Measurements from ENCODE around the gene INPP5E. TPM values are rescaled to one million over a fixed set of nuclear protein-coding genes. Genes with fewer than 3 reads are reported as not detected.

The INPP5E gene
- total RNA-seq, 1 donor from 2014 or later = 13.2 TPM

DNA sequence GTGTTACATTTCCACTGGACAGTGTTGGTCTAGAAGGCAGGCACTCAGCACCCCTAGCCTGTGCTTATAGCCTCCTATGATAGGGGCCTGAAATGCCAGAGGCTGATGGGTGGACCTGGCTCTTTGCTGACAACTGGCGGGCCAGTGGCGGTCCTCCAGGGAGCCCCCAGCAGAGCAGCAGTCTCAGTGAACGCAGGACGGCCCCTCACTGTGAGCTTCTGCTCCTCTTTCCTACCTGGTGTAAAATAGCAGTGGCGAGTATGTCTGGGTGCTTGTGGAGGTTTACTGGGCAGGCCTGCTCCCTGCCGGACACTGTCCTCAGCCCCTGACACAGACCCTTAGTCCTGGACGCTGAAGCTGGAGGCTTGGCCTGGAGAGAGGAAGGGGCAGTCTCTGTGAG lies 46.5 kb upstream of the INPP5E start:
- no peak overlapping the region for H3K4me3 Mint-ChIP-seq (ENCODE audit: unreplicated experiment)
- no peaks in the 10 kb centered on the region for H3K9me3 Mint-ChIP-seq (ENCODE audit: low read depth)
- TF ChIP-seq, protein P1, sequence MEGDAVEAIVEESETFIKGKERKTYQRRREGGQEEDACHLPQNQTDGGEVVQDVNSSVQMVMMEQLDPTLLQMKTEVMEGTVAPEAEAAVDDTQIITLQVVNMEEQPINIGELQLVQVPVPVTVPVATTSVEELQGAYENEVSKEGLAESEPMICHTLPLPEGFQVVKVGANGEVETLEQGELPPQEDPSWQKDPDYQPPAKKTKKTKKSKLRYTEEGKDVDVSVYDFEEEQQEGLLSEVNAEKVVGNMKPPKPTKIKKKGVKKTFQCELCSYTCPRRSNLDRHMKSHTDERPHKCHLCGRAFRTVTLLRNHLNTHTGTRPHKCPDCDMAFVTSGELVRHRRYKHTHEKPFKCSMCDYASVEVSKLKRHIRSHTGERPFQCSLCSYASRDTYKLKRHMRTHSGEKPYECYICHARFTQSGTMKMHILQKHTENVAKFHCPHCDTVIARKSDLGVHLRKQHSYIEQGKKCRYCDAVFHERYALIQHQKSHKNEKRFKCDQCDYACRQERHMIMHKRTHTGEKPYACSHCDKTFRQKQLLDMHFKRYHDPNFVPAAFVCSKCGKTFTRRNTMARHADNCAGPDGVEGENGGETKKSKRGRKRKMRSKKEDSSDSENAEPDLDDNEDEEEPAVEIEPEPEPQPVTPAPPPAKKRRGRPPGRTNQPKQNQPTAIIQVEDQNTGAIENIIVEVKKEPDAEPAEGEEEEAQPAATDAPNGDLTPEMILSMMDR (IDR thresholded peaks at IDR 0.05) = no peak
- peaks cover 12% of the 10 kb centered on the region for H3K4me1 Mint-ChIP-seq (ENCODE audit: low read depth)
- H3K36me3 Mint-ChIP-seq (ENCODE audit: low read depth) = no peaks in the 10 kb centered on the region
- H3K27ac Mint-ChIP-seq (ENCODE audit: unreplicated experiment) = no peak overlapping the region
- no peaks in the 10 kb centered on the region for H3K27me3 Mint-ChIP-seq (ENCODE audit: low read depth)
- DNase-seq (ENCODE audit: low spot score) = no peak

DNA sequence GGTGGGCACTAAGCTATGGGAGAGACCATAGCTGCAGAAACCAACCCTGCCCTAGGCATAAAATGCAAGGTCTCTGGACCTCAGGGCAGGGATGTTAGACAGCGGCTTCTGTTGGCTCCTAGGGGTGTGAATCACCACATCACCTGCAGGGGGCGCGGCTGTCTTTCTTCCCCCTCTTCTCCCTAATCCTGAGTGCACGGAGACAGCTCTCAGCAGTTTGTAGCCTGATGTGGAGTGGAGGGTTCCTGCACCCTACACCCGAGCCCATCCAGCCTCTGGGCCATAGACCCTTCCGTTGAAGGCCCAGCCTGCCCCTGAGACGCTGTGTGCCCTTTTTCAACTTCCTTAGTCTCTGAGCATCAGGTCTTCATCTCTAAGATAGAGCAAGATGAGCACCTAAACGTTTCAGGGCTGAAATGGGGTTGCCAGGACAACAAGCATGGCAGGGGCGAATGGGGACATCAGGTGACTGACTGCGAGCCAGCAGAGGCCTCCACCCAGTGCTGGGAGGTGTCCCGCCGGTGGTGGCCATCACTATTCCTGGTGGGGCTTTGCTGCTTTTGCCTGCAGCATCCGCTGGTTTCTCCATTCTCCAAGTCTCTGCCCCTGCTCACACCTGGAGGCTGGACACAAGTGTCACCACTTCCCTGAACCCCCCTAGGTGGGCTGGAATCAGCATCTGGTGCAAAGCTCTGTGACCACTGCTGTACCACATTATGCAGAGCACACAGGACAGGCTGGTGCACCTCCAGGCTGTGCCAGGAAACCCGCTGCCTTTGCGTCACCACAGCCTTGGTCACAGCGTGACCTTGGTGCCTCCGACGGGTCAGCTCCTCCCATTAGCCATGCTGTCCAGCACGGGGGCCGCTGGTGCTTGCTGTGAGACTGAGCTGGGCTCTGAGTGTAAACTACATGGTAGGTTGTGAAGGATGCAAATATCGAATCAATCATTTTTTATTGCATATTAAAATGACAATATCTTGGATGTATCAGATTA lies 45.7 kb upstream of the INPP5E start:
- TF ChIP-seq, protein P1 (IDR thresholded peaks at IDR 0.05) = peak; percentile 89
- peak; percentile 87 for DNase-seq (ENCODE audit: low spot score)
- Mint-ChIP-seq H3K4me1 (ENCODE audit: low read depth) (peaks cover 19% of the 10 kb centered on the region), H3K27me3 (ENCODE audit: low read depth) (no peaks in the 10 kb centered on the region), H3K27ac (ENCODE audit: unreplicated experiment) (peak overlapping the region; percentile 1), H3K9me3 (ENCODE audit: low read depth) (no peaks in the 10 kb centered on the region), H3K36me3 (ENCODE audit: low read depth) (no peaks in the 10 kb centered on the region), H3K4me3 (ENCODE audit: unreplicated experiment) (peak overlapping the region; percentile 49)

DNA sequence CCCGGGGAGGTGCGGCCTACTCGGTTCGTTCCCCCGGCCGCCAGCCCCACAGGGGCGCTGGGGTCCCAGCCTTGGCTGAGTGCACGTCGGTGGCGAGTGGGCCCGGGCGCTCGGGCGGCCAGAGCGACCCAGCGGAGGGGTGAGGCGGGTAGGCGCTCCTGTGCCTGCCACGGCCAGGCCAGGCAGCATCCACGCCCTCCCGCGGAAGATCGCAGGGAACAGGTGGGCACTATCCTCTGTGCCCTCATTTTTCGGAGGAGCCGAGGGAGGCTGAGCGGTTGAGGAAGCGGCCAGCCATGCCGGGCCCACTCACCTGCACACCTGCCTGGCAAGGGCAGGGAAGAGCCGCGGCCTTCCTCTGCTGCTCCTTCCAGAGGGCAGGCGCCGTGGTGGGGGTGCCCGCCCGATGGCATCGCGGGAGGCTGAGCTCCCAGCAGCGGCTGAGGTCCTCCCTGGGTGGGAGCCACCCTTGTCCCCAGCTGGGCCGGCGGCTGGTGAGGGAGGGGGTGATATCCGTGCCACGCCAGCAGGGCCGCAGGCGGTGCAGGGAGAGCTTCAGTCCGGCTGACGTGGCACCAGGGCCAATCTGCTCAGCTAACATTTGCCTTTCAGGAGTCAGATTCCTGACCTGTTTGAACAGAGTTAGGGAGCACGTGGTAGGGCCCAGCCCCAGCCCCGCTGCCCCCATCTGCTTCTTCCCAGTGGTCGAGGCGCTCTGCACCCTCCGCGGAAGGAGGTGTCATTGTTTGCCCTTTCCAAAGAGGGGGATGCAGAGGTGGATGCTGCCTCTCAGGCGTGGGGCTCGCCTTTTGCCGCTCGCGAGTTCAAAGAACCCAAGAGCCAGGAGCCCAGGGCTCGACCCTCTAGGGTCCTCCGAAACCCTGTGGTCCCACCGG lies 44.8 kb upstream of the INPP5E start:
- Mint-ChIP-seq H3K9me3 (ENCODE audit: low read depth) (no peaks in the 10 kb centered on the region), H3K27ac (ENCODE audit: unreplicated experiment) (no peak overlapping the region), H3K27me3 (ENCODE audit: low read depth) (no peaks in the 10 kb centered on the region), H3K4me1 (ENCODE audit: low read depth) (peaks cover 24% of the 10 kb centered on the region), H3K4me3 (ENCODE audit: unreplicated experiment) (peak overlapping the region; percentile 49), H3K36me3 (ENCODE audit: low read depth) (no peaks in the 10 kb centered on the region)
- TF ChIP-seq, protein P1 (IDR thresholded peaks at IDR 0.05) = no peak
- DNase-seq (ENCODE audit: low spot score) = peak; percentile 90

DNA sequence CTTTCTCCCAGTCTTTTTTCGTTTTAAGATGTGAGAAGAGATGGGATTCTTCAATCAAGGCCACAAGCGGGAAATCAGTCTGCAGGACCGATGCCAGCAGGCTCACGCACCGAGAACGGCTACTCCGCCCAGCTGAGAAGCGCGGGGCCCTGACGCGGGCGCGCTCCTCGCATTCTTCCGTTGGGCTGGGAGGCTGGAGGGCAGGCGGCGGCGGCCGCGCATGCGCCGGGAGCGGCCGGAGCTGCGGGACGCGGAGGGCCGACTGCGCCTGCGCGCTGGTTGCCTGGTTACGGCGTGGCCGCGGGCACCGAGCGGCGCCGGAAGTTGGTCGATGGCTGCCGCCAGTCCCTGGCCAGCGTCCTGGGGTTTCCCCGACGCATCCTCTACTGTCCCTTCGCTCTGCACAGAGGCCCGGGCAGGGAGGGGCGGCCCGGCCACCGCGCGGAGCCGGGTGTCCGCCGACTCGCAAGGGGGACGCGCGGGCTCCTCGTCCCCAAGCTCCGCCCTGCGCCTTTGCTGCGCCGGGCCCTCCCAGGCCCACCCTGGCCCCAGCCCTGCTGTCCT lies 44.0 kb upstream of the INPP5E start:
- DNase-seq (ENCODE audit: low spot score) = peak; percentile 96
- Mint-ChIP-seq H3K9me3 (ENCODE audit: low read depth) (no peaks in the 10 kb centered on the region), H3K36me3 (ENCODE audit: low read depth) (no peaks in the 10 kb centered on the region), H3K4me3 (ENCODE audit: unreplicated experiment) (peak overlapping the region; percentile 79), H3K27me3 (ENCODE audit: low read depth) (no peaks in the 10 kb centered on the region), H3K4me1 (ENCODE audit: low read depth) (peaks cover 28% of the 10 kb centered on the region), H3K27ac (ENCODE audit: unreplicated experiment) (peak overlapping the region; percentile 100)
- TF ChIP-seq, protein P1 (IDR thresholded peaks at IDR 0.05) = no peak
